Suppressor macrophage treated with lipopolysaccharide for 1 hour (primary cell): ENCODE results near the gene PRR20E.
"Not testable (repeated sequence)": the region's sequence is repeated elsewhere in the genome, so short reads cannot be mapped to it uniquely, and the experiment has no call there.

ENCODE experiments used
- DNase-seq, 3 donors: peaks; one replicate each; pipeline ENCODE4 v3.0.0-alpha.2; 2020 to 2022

Gene PRR20E

GRCh38 chr13:57166897-57167296, at the start of gene PRR20E:
TSS of gene PRR20E (plus strand) at chr13:57167197. CDS start at chr13:57167584, 387 bp downstream.
- not testable (repeated sequence) for DNase-seq

GRCh38 chr13:57123681-57124080, 43.3 kb upstream of the PRR20E start:
- no peak for DNase-seq

DNA sequence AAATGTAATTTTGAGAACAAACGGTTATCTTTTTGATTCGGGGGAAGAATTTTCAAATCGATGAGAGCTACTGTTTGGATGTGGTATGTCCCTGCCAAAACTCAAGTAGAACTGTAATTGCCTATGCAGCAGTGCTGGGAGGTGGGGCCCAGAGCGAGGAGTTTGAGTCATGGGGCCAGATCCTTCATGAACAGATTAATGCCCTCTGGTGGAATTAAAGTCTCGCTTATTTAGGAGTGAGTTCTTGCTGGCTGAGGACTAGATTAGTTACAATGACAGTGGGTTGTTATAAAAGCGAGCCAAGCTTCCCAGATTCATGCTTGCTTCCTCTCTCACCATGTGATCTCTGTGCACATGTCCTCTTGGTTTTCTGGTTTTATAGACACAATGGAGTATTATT, 38.1 kb upstream of the PRR20E start:
- no peak for DNase-seq

DNA sequence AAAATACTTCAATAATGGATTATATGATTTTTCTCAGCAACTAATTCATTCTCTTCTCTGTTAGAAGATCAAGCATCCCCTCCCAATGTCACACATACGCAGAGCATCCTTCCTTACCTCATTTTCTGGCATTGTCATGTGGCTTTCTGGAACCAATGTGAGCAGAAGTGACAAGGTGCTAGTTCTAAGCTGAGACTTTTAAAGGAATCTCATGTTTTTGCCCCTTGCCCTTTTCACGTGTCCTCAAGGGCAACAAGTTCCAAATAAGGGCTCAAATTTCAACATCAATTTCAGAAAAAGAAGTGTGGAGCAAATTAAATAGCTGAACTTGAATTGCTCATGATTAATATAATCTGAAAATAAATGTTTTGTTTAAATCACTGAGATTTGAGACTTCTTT, 30.9 kb upstream of the PRR20E start:
- no peak for DNase-seq

DNA sequence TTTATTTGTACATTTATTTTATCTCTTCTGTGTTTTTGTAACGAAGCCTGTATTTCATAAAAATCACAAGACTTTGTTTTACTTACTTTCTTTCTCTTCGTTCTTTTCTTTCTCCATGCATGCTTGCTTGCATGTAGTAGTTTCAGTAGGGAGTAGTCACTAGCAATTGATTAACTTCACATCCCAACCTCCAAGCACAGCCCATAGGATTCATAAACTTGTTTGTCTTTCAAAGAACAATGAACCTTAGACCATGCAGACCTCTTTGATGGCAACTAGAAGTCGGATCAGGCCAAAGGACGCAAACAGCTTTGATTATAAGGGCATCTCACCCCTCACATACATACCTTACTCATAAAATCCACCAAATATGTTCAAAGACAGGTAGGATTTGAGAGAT, 29.4 kb upstream of the PRR20E start:
- DNase-seq, result no peak

DNA sequence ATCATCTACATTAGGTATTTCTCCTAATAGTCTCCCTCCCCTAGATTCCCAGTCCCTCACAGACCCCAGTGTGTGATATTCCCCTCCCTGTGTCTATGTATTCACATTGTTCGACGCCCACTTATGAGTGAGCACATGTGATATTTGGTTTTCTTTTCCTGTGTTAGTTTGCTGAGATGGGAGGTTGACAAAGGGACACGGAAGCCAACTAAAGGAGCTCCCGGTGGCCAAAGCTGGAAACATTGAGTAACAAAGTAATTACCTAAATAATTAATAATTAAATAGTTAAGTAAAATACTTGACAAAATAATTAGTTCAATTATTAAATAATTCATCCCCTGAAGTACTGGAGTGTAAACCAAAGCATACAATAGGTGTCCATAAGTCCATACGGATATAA, 28.0 kb upstream of the PRR20E start:
- no peak for DNase-seq

GRCh38 chr13:57139781-57140180, 27.2 kb upstream of the PRR20E start:
- not testable (repeated sequence) for DNase-seq

DNA sequence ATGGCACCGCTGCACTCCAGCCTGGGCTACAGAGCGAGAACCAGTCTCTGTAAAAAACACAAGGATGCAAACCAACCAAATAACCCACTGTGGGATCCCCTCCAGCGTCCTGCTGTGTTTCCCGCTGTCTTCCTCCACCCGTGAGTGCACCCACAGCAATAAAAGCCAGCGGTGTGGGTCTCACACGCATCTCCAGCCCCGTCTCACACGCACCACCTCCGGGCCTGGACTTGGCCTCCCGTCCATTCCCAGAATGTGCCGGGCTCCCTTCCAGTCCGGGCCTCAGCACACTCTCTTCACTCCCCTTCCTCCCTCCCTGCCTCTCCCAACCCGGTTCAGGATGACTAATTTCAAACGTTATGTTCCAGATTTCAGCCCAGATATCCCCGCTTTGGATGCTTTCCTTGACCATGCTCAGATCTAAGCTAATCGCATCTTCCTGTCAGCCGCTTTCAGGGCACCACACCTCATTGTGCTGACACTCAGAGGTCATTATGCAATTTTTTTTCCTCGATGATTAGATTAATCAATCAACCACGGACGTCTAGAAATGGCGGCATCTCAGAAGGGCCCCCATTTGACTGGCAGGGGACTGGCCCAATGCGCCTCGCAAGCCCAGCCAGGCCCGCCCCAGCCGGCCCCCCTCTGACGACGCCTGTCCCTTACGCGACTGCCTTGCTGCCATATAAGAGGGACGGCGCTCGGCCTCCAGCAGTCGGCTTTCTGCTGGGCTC, 26.6 kb upstream of the PRR20E start, which contains the start of gene PRR20A:
PRR20A (plus strand) TSS at position 684 of the 734 bp plus-strand sequence. CDS start 387 bp downstream, outside the sequence.
- not testable (repeated sequence) for DNase-seq

DNA sequence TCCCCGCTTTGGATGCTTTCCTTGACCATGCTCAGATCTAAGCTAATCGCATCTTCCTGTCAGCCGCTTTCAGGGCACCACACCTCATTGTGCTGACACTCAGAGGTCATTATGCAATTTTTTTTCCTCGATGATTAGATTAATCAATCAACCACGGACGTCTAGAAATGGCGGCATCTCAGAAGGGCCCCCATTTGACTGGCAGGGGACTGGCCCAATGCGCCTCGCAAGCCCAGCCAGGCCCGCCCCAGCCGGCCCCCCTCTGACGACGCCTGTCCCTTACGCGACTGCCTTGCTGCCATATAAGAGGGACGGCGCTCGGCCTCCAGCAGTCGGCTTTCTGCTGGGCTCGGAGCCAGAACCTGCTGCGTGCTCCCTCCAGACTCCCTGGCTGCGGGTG, 19.8 kb upstream of the PRR20E start, which contains the start of gene PRR20B:
PRR20B (plus strand) TSS at position 301 of the 400 bp plus-strand sequence. CDS start 387 bp downstream, outside the sequence.
- not testable (repeated sequence) for DNase-seq

DNA sequence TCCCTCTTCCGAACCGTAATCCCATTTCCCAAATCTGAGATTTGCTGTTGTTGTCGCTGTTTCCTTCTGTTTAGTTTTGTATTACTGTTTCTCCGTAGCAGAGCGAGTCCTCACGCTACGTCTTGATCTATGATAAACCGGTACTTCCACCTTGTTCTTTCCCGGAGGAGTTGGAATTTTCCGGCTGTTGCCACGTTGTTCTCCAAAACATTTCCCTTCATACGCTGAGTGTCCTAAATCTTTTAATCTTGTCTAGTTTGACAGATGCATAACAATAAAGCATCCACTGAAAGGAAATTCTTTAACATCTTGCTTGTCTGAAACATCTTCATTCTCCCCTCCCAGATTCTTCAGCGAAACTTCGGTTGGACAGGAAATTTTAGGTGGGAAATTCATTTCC, 18.9 kb upstream of the PRR20E start:
- not testable (repeated sequence) for DNase-seq

DNA sequence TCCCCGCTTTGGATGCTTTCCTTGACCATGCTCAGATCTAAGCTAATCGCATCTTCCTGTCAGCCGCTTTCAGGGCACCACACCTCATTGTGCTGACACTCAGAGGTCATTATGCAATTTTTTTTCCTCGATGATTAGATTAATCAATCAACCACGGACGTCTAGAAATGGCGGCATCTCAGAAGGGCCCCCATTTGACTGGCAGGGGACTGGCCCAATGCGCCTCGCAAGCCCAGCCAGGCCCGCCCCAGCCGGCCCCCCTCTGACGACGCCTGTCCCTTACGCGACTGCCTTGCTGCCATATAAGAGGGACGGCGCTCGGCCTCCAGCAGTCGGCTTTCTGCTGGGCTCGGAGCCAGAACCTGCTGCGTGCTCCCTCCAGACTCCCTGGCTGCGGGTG, 13.2 kb upstream of the PRR20E start, which contains the start of gene PRR20C:
PRR20C (plus strand) TSS at position 301 of the 400 bp plus-strand sequence. CDS start 387 bp downstream, outside the sequence.
- not testable (repeated sequence) for DNase-seq

GRCh38 chr13:57160332-57160731, 6.7 kb upstream of the PRR20E start, which contains the start of gene PRR20D:
TSS of gene PRR20D (plus strand) at chr13:57160632. CDS start at chr13:57161019, 387 bp downstream.
- DNase-seq, result not testable (repeated sequence)

GRCh38 chr13:57191667-57192066, 24.7 kb downstream of the PRR20E start:
- DNase-seq, result no peak

GRCh38 chr13:57212989-57213388, 46.0 kb downstream of the PRR20E start:
- DNase-seq, result no peak
